ENCODE measurements around the gene CAV1. TPM values are rescaled to one million over a fixed set of nuclear protein-coding genes. Genes with fewer than 3 reads are reported as not detected.

The CAV1 gene
- total RNA-seq, 1 donor from 2014 or later: 14.4 TPM

GRCh38 chr7:116601426-116601825, 76.6 kb downstream of the CAV1 start:
- H3K4me1 Mint-ChIP-seq (ENCODE audit: unreplicated experiment): peaks cover 8% of the 10 kb centered on the region
- no peak for TF ChIP-seq CTCF (conservative IDR thresholded peaks at IDR 0.05)

GRCh38 chr7:116607299-116607698, 82.5 kb downstream of the CAV1 start:
- Mint-ChIP-seq H3K36me3 (no peaks in the 10 kb centered on the region), H3K9me3 (no peaks in the 10 kb centered on the region), H3K4me1 (ENCODE audit: unreplicated experiment) (no peaks in the 10 kb centered on the region), H3K4me3 (no peak overlapping the region), H3K27me3 (no peaks in the 10 kb centered on the region), H3K27ac (no peak overlapping the region)
- TF ChIP-seq CTCF (conservative IDR thresholded peaks at IDR 0.05): no peak
- DNase-seq (ENCODE audit: extremely low spot score, unreplicated experiment): no peak

More at GRCh38 chr7:116601426-116601825, 76.6 kb downstream of the CAV1 start:
- H3K36me3 Mint-ChIP-seq: no peaks in the 10 kb centered on the region
- H3K27me3 Mint-ChIP-seq: no peaks in the 10 kb centered on the region
- no peaks in the 10 kb centered on the region for H3K9me3 Mint-ChIP-seq
- no peak overlapping the region for H3K27ac Mint-ChIP-seq
- H3K4me3 Mint-ChIP-seq: no peak overlapping the region
- DNase-seq (ENCODE audit: extremely low spot score, unreplicated experiment): no peak

GRCh38 chr7:116610210-116610609, 85.4 kb downstream of the CAV1 start:
- DNase-seq (ENCODE audit: extremely low spot score, unreplicated experiment): no peak
- Mint-ChIP-seq H3K4me3 (no peak overlapping the region), H3K36me3 (no peaks in the 10 kb centered on the region), H3K27ac (no peak overlapping the region), H3K27me3 (no peaks in the 10 kb centered on the region), H3K4me1 (ENCODE audit: unreplicated experiment) (peaks cover 13% of the 10 kb centered on the region), H3K9me3 (peaks cover 5% of the 10 kb centered on the region)
- no peak for TF ChIP-seq CTCF (conservative IDR thresholded peaks at IDR 0.05)

GRCh38 chr7:116610721-116611120, 85.9 kb downstream of the CAV1 start:
- Mint-ChIP-seq H3K4me1 (ENCODE audit: unreplicated experiment) (peaks cover 18% of the 10 kb centered on the region), H3K36me3 (no peaks in the 10 kb centered on the region), H3K9me3 (peaks cover 5% of the 10 kb centered on the region), H3K4me3 (no peak overlapping the region), H3K27ac (no peak overlapping the region), H3K27me3 (no peaks in the 10 kb centered on the region)
- no peak for DNase-seq (ENCODE audit: extremely low spot score, unreplicated experiment)
- TF ChIP-seq CTCF (conservative IDR thresholded peaks at IDR 0.05): no peak

Other genes with a start within 250 kb of the CAV1 start
- gene CAV2, start 25.3 kb upstream of the CAV1 start, total RNA-seq (ENCODE audit: low replicate concordance): 12.8 and 36.0 TPM in 2 replicates
- gene MET, start 147.2 kb downstream of the CAV1 start, total RNA-seq (ENCODE audit: low replicate concordance): 34.2 and 49.1 TPM in 2 replicates